Heart left ventricle (tissue), 13 donors: ENCODE measurements around the gene PPCDC.

Source experiments
- CTCF ChIP-seq, 12 donors: fragments of 200-600 bp; sonication (generic) in 4 of 12; IDR thresholded peaks; one replicate each; pipeline versions ENCODE4 v1.5.0 to v1.8.0; 2018 to 2022; ENCODE audit warnings: antibody characterized with exemption in 12 of 12, mild to moderate bottlenecking in 5 of 12
- POLR2A ChIP-seq, 2 donors: fragments of 450-650 bp; IDR thresholded peaks; one replicate each; pipeline ENCODE4 v1.6.1; 2017; ENCODE audit warnings: antibody characterized with exemption in 2 of 2, mild to moderate bottlenecking in 2 of 2, moderate library complexity in 2 of 2
- donor health status: ischemic (EF 13 %, LVEDD 7.1; RV severe dilation, severe dysfunction).
- donor health status: DM: no; HTN: yes; CAD: no.
- donor health status: DM: no; HTN: no; CAD: no.
- donor health status: ischemic (EF 25% LVEDD 6.9; RV normal size, moderate dysfunction).
- donor health status: ischemic (EF 25% LVEDD 5.7; RV mildly dilated, moderate dysfunction).
- donor health status: ischemic (EF 35%, LVEDD 5.7; RV mildly dilated, moderate dysfunction).
- donor health status: nonischemic (EF 11% LVEDD 7.7; RV severe dilation, severe dysfunction).
- donor health status: DM: yes; HTN: yes; CAD: no.
- donor health status: PGD.
- donor health status: ischemic (EF 29% LVEDD 5.4; RV normal size, mild dysfunction).
- donor health status: nonischemic (EF 23%, LVEDD 6.1; RV moderate dilation, normal function).

GRCh38 chr15:75054172-75054897 lies 30.9 kb downstream of the PPCDC start:
- peak in 1 of 12 donors; percentile 26 for TF ChIP-seq CTCF (IDR thresholded peaks at IDR 0.05)
- no peak for TF ChIP-seq POLR2A (IDR thresholded peaks at IDR 0.05)
